ENCODE measurements around the gene MAPK10. TPM values are rescaled to one million over a fixed set of nuclear protein-coding genes. Genes with fewer than 3 reads are reported as not detected.

MAPK10 gene
- total RNA-seq, 6 experiments from 2014 or later, result 0.74 to 1.9 (median 1.6) TPM

- Histone ChIP-seq H3K4me1 (no peaks in the 10 kb centered on the region), H3K27ac (no peak overlapping the region), H3K9me3 (no peaks in the 10 kb centered on the region), H3K4me3 (no peak overlapping the region), H3K36me3 (no peaks in the 10 kb centered on the region), H3K27me3 (no peaks in the 10 kb centered on the region)
- intact Hi-C loops (cut with DNase I), result no loop called here
- ATAC-seq (no peak), DNase-seq (no peak)
- 50% methylated on average over 1 of the region's 2 CpGs for WGBS (ENCODE audit: insufficient coverage, low coverage, low lambda C conversion rate, missing lambda C conversion rate)
- TF ChIP-seq POLR2A (IDR thresholded peaks at IDR 0.05) (no peak), CTCF (IDR thresholded peaks at IDR 0.05) (no peak)
Observed at GRCh38 chr4:86117705-86118302, 242.0 kb downstream of the MAPK10 start.

- no peaks in the 10 kb centered on the region for H3K4me1 ChIP-seq
- H3K27ac ChIP-seq, result no peak overlapping the region
- ATAC-seq (no peak), DNase-seq (no peak)
- no peaks in the 10 kb centered on the region for H3K36me3 ChIP-seq
- intact Hi-C loops (cut with DNase I), result no loop called here
- no CpG with 5 or more reads among the region's 2 CpGs for WGBS (ENCODE audit: insufficient coverage, low coverage, low lambda C conversion rate, missing lambda C conversion rate)
- no peaks in the 10 kb centered on the region for H3K9me3 ChIP-seq
- no peaks in the 10 kb centered on the region for H3K27me3 ChIP-seq
- TF ChIP-seq CTCF (IDR thresholded peaks at IDR 0.05), result no peak
- no peak for TF ChIP-seq POLR2A (IDR thresholded peaks at IDR 0.05)
- no peak overlapping the region for H3K4me3 ChIP-seq
Observed at GRCh38 chr4:86114563-86114962, 245.3 kb downstream of the MAPK10 start.

- no peak for TF ChIP-seq CTCF (IDR thresholded peaks at IDR 0.05)
- no peak for TF ChIP-seq POLR2A (IDR thresholded peaks at IDR 0.05)
- no peaks in the 10 kb centered on the region for H3K27me3 ChIP-seq
- intact Hi-C loops (cut with DNase I), result no loop called here
- no peaks in the 10 kb centered on the region for H3K9me3 ChIP-seq
- no peaks in the 10 kb centered on the region for H3K36me3 ChIP-seq
- H3K4me1 ChIP-seq, result no peaks in the 10 kb centered on the region
- no peak for ATAC-seq
- DNase-seq, result no peak
- H3K4me3 ChIP-seq, result no peak overlapping the region
- 22% methylated on average over 2 of the region's 2 CpGs for WGBS (ENCODE audit: insufficient coverage, low coverage, low lambda C conversion rate, missing lambda C conversion rate)
- no peak overlapping the region for H3K27ac ChIP-seq
Observed at GRCh38 chr4:86108834-86109233, 251.0 kb downstream of the MAPK10 start.

- WGBS (ENCODE audit: insufficient coverage, low coverage, low lambda C conversion rate, missing lambda C conversion rate), result 38% methylated on average over 1 of the region's 1 CpG
- DNase-seq, result no peak
- Histone ChIP-seq H3K36me3 (no peaks in the 10 kb centered on the region), H3K9me3 (no peaks in the 10 kb centered on the region), H3K27me3 (no peaks in the 10 kb centered on the region), H3K4me1 (no peaks in the 10 kb centered on the region), H3K4me3 (no peak overlapping the region), H3K27ac (no peak overlapping the region)
- intact Hi-C loops (cut with DNase I), result no loop called here
- no peak for TF ChIP-seq POLR2A (IDR thresholded peaks at IDR 0.05)
- TF ChIP-seq CTCF (IDR thresholded peaks at IDR 0.05), result no peak
- ATAC-seq, result no peak
Observed at GRCh38 chr4:86108137-86108536, 251.7 kb downstream of the MAPK10 start.

- H3K36me3 ChIP-seq, result no peaks in the 10 kb centered on the region
- H3K27ac ChIP-seq, result no peak overlapping the region
- 59% methylated on average over 6 of the region's 6 CpGs for WGBS (ENCODE audit: insufficient coverage, low coverage, low lambda C conversion rate, missing lambda C conversion rate)
- intact Hi-C loops (cut with DNase I), result no loop called here
- ATAC-seq (no peak), DNase-seq (no peak)
- H3K4me1 ChIP-seq, result no peaks in the 10 kb centered on the region
- H3K4me3 ChIP-seq, result no peak overlapping the region
- H3K9me3 ChIP-seq, result no peaks in the 10 kb centered on the region
- no peak for TF ChIP-seq CTCF (IDR thresholded peaks at IDR 0.05)
- no peaks in the 10 kb centered on the region for H3K27me3 ChIP-seq
Observed at GRCh38 chr4:86107112-86107511, 252.7 kb downstream of the MAPK10 start.
